Rectal smooth muscle tissue (tissue), 1 donor: ENCODE measurements around the gene HMGXB3.

ENCODE experiments used
- H3K27ac ChIP-seq: one replicate; pipeline ENCODE4 v1.7.0; 2013; ENCODE audit warnings: low read depth, low read length, inconsistent platforms
- H3K27me3 ChIP-seq: one replicate; pipeline ENCODE4 v1.7.0; 2013; ENCODE audit warnings: low read length; ENCODE audit not compliant: control insufficient read depth, insufficient read depth
- H3K36me3 ChIP-seq: one replicate; pipeline ENCODE4 v1.7.0; 2013; ENCODE audit warnings: low read length; ENCODE audit not compliant: control insufficient read depth, insufficient read depth
- H3K4me1 ChIP-seq: one replicate; pipeline ENCODE4 v1.7.0; 2013; ENCODE audit warnings: low read length; ENCODE audit not compliant: control insufficient read depth, insufficient read depth
- H3K4me3 ChIP-seq: one replicate; pipeline ENCODE4 v1.7.0; 2013; ENCODE audit warnings: low read length
- H3K9ac ChIP-seq: one replicate; pipeline ENCODE4 v1.7.0; 2013; ENCODE audit warnings: low read length

HMGXB3 gene

GRCh38 chr5:149995385-149996204 is 4.9 kb upstream of the HMGXB3 start:
- Histone ChIP-seq H3K9ac (no peak overlapping the region), H3K27me3 (no peaks in the 10 kb centered on the region), H3K27ac (no peak overlapping the region), H3K4me1 (peaks cover 9% of the 10 kb centered on the region), H3K4me3 (no peak overlapping the region), H3K36me3 (peaks cover 3% of the 10 kb centered on the region)

- Histone ChIP-seq H3K4me3 (no peak overlapping the region), H3K27ac (no peak overlapping the region), H3K9ac (no peak overlapping the region), H3K36me3 (peaks cover 3% of the 10 kb centered on the region), H3K27me3 (no peaks in the 10 kb centered on the region), H3K4me1 (peaks cover 11% of the 10 kb centered on the region)
Observed at GRCh38 chr5:149996205-149996890, 4.2 kb upstream of the HMGXB3 start.

- Histone ChIP-seq H3K4me1 (peaks cover 20% of the 10 kb centered on the region), H3K27me3 (no peaks in the 10 kb centered on the region)
Observed at GRCh38 chr5:149998281-149998680, 2.3 kb upstream of the HMGXB3 start.

GRCh38 chr5:149999359-149999758 is 1.2 kb upstream of the HMGXB3 start:
- Histone ChIP-seq H3K4me3 (peak overlapping the region; percentile 73), H3K36me3 (peaks cover 3% of the 10 kb centered on the region), H3K9ac (no peak overlapping the region), H3K27ac (peak overlapping the region; percentile 94), H3K27me3 (no peaks in the 10 kb centered on the region), H3K4me1 (peaks cover 20% of the 10 kb centered on the region)

More at GRCh38 chr5:149998281-149998680, 2.3 kb upstream of the HMGXB3 start:
- Histone ChIP-seq H3K36me3 (peaks cover 3% of the 10 kb centered on the region), H3K4me3 (no peak overlapping the region), H3K27ac (no peak overlapping the region), H3K9ac (no peak overlapping the region)

GRCh38 chr5:149999866-150000255 is 678 bp upstream of the HMGXB3 start:
- Histone ChIP-seq H3K4me3 (peak overlapping the region; percentile 73), H3K4me1 (peaks cover 20% of the 10 kb centered on the region), H3K9ac (peak overlapping the region; percentile 94), H3K36me3 (peaks cover 3% of the 10 kb centered on the region), H3K27ac (peak overlapping the region; percentile 94), H3K27me3 (no peaks in the 10 kb centered on the region)

- Histone ChIP-seq H3K9ac (peak overlapping the region; percentile 94), H3K36me3 (no peaks in the 10 kb centered on the region), H3K27ac (peak overlapping the region; percentile 94), H3K4me1 (peaks cover 20% of the 10 kb centered on the region), H3K27me3 (no peaks in the 10 kb centered on the region), H3K4me3 (peak overlapping the region; percentile 73)
Observed at GRCh38 chr5:150000990-150001659, 586 bp downstream of the HMGXB3 start.

GRCh38 chr5:150001660-150002486 is 1.3 kb downstream of the HMGXB3 start:
- Histone ChIP-seq H3K4me3 (peak overlapping the region; percentile 73), H3K9ac (peak overlapping the region; percentile 94), H3K4me1 (peaks cover 20% of the 10 kb centered on the region), H3K36me3 (no peaks in the 10 kb centered on the region), H3K27me3 (no peaks in the 10 kb centered on the region), H3K27ac (peak overlapping the region; percentile 94)

GRCh38 chr5:150006318-150006717 is 5.8 kb downstream of the HMGXB3 start:
- H3K27me3 ChIP-seq, result no peaks in the 10 kb centered on the region
- no peak overlapping the region for H3K4me3 ChIP-seq
- H3K4me1 ChIP-seq, result peaks cover 10% of the 10 kb centered on the region
- peaks cover 18% of the 10 kb centered on the region for H3K36me3 ChIP-seq
- no peak overlapping the region for H3K27ac ChIP-seq
- no peak overlapping the region for H3K9ac ChIP-seq

- no peak overlapping the region for H3K27ac ChIP-seq
- no peak overlapping the region for H3K4me3 ChIP-seq
- H3K36me3 ChIP-seq, result peaks cover 20% of the 10 kb centered on the region
- H3K4me1 ChIP-seq, result peaks cover 4% of the 10 kb centered on the region
- H3K27me3 ChIP-seq, result no peaks in the 10 kb centered on the region
- H3K9ac ChIP-seq, result no peak overlapping the region
Observed at GRCh38 chr5:150007050-150007449, 6.5 kb downstream of the HMGXB3 start.

- no peaks in the 10 kb centered on the region for H3K27me3 ChIP-seq
- H3K4me3 ChIP-seq, result no peak overlapping the region
- no peak overlapping the region for H3K9ac ChIP-seq
- H3K27ac ChIP-seq, result no peak overlapping the region
- H3K36me3 ChIP-seq, result peaks cover 35% of the 10 kb centered on the region
- H3K4me1 ChIP-seq, result no peaks in the 10 kb centered on the region
Observed at GRCh38 chr5:150009671-150010387, 9.3 kb downstream of the HMGXB3 start.

GRCh38 chr5:150013931-150014330 is 13.4 kb downstream of the HMGXB3 start:
- H3K36me3 ChIP-seq, result peaks cover 39% of the 10 kb centered on the region
- H3K27ac ChIP-seq, result no peak overlapping the region
- H3K4me1 ChIP-seq, result no peaks in the 10 kb centered on the region
- H3K4me3 ChIP-seq, result no peak overlapping the region
- H3K9ac ChIP-seq, result no peak overlapping the region
- no peaks in the 10 kb centered on the region for H3K27me3 ChIP-seq
